Heart left ventricle (tissue), 16 donors: ENCODE measurements around the gene C17orf100. TPM values are rescaled to one million over a fixed set of nuclear protein-coding genes. Genes with fewer than 3 reads are reported as not detected.

Experiments
- ATAC-seq, 4 donors: fragments of 200-7000 bp; cut with Tn5 transposase; one replicate each; pipeline ENCODE4 v1.9.1; 2020 to 2022; ENCODE audit warnings: moderate library complexity in 4 of 4, mild to moderate bottlenecking in 3 of 4, moderate number of reproducible peaks in 1 of 4
- DNase-seq, 5 donors: peaks; one replicate each; pipeline ENCODE4 v3.0.0-alpha.2; 2020
- H3K27ac ChIP-seq, 12 donors: fragments of 200-600 bp; sonication (generic) in 4 of 12; one replicate each; pipeline versions ENCODE4 v1.5.0 to v1.8.0; 2016 to 2022; ENCODE audit warnings: mild to moderate bottlenecking in 2 of 12
- H3K27me3 ChIP-seq, 9 donors: fragments of 200-600 bp; sonication (generic) in 2 of 9; one replicate each; pipeline versions ENCODE4 v1.5.1 to v1.8.0; 2016 to 2022; ENCODE audit warnings: mild to moderate bottlenecking in 3 of 9
- H3K36me3 ChIP-seq, 9 donors: fragments of 200-600 bp; sonication (generic) in 2 of 9; one replicate each; pipeline versions ENCODE4 v1.5.0 to v1.8.0; 2018 to 2022; ENCODE audit warnings: mild to moderate bottlenecking in 2 of 9
- H3K4me1 ChIP-seq, 12 donors: fragments of 200-600 bp; sonication (generic) in 4 of 12; one replicate each; pipeline versions ENCODE4 v1.5.0 to v1.8.0; 2016 to 2022; ENCODE audit warnings: mild to moderate bottlenecking in 3 of 12
- H3K4me3 ChIP-seq, 12 donors: fragments of 200-600 bp; sonication (generic) in 4 of 12; one replicate each; pipeline versions ENCODE4 v1.5.0 to v1.8.0; 2017 to 2022; ENCODE audit warnings: mild to moderate bottlenecking in 9 of 12, moderate library complexity in 4 of 12
- H3K9me3 ChIP-seq, 12 donors: fragments of 200-600 bp; sonication (generic) in 4 of 12; one replicate each; pipeline versions ENCODE4 v1.5.0 to v1.8.0; 2016 to 2022; ENCODE audit warnings: mild to moderate bottlenecking in 1 of 12
- POLR2A ChIP-seq, 2 donors: fragments of 450-650 bp; IDR thresholded peaks; one replicate each; pipeline ENCODE4 v1.6.1; 2017; ENCODE audit warnings: antibody characterized with exemption in 2 of 2, mild to moderate bottlenecking in 2 of 2, moderate library complexity in 2 of 2
- WGBS, 4 donors: extraction: QIAGEN DNeasy Blood & Tissue Kit in 2 of 4; methylation state at CpG; one replicate each; pipeline versions ENCODE4 v1.1.5 to v1.1.7; 2013 to 2018; 5-methylcytosine and 5-hydroxymethylcytosine counted together
- intact Hi-C, 10 donors: fragments of 100-400 bp; cut with DNase I; formaldehyde crosslinking; loops; one replicate each; pipeline versions ENCODE4 v1.11.1 to v1.14.2; 2022
- polyA plus RNA-seq, 2 donors: library from polyadenylated mRNA; stranded (reverse); fragments of 200-250 nt; gene quantifications; one replicate each; pipeline ENCODE4 v1.2.3, GENCODE V29; 2013
- total RNA-seq, 9 donors: library from RNA; depleted of rRNA in 2 of 9; stranded (reverse); fragments of >200 nt in 2 of 9; fragmentation: NEBNext Ultra II Directional in 3 of 9; extraction: Animal tissue kit (Norgen Biotek cat#: 25700) in 3 of 9; gene quantifications; one replicate each; pipeline versions ENCODE4 v1.1.0 to v1.2.4, GENCODE V29; 2016 to 2023
- TF ChIP-seq, protein P1 (sequence below), 12 donors: fragments of 200-600 bp; sonication (generic) in 4 of 12; IDR thresholded peaks; one replicate each; pipeline versions ENCODE4 v1.5.0 to v1.8.0; 2018 to 2022; ENCODE audit warnings: antibody characterized with exemption in 12 of 12, mild to moderate bottlenecking in 5 of 12
- donor health status: ischemic (EF 13 %, LVEDD 7.1; RV severe dilation, severe dysfunction).
- donor health status: healthy with polysubstance abuse.
- donor health status: DM: no; HTN: yes; CAD: no.
- donor health status: DM: no; HTN: no; CAD: no.
- donor health status: ischemic (EF 25% LVEDD 6.9; RV normal size, moderate dysfunction).
- donor health status: ischemic (EF 25% LVEDD 5.7; RV mildly dilated, moderate dysfunction).
- donor health status: healthy.
- donor health status: DM: yes; HTN: yes; CAD: no.
- donor health status: ischemic (EF 35%, LVEDD 5.7; RV mildly dilated, moderate dysfunction).
- donor health status: nonischemic (EF 11% LVEDD 7.7; RV severe dilation, severe dysfunction).
- donor health status: DM: yes; HTN: yes; CAD: no.
- donor health status: PGD.
- donor health status: ischemic (EF 29% LVEDD 5.4; RV normal size, mild dysfunction).
- donor health status: nonischemic (EF 23%, LVEDD 6.1; RV moderate dilation, normal function).

The C17orf100 gene
- total and polyA plus RNA-seq, 11 donors, result 0.30 to 0.86 (median 0.59) TPM

DNA sequence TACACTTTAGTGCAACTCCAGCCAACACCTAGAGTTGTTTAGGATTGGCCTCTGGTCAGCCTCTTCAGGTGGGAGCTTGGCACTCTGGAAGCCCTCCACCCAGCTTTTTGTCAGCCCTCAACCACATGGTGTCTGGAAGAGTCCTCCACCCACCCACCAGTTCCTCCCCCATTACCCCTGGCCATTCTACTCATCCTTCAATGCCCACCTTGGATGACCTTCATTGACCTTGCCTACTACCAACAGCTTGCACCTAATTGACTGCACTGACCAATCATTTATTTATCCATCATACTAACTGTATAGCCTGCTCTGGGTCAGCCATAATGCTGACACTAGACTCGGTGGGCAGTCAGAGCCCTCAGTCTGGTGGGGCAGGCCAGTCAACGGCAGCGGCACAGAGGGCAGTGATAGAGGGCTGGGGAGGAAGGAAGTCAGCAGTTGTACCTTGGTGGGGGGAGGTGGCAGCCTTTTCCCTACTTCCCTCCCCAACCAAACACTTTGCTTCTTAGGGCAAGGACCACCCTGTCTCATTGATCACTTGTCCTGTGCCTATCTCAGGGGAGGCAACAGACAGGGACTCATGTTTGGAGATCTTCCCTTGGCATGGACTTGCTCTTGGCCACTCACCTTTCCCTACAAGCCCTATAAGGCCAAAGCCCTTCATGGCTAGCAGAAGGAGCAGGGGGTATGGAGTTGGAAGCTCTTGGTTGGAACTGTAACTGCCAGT is 32.3 kb downstream of the C17orf100 start:
- DNase-seq, result no peak
- H3K36me3 ChIP-seq, result no peaks in the 10 kb centered on the region
- TF ChIP-seq POLR2A (IDR thresholded peaks at IDR 0.05), result no peak
- TF ChIP-seq, protein P1, sequence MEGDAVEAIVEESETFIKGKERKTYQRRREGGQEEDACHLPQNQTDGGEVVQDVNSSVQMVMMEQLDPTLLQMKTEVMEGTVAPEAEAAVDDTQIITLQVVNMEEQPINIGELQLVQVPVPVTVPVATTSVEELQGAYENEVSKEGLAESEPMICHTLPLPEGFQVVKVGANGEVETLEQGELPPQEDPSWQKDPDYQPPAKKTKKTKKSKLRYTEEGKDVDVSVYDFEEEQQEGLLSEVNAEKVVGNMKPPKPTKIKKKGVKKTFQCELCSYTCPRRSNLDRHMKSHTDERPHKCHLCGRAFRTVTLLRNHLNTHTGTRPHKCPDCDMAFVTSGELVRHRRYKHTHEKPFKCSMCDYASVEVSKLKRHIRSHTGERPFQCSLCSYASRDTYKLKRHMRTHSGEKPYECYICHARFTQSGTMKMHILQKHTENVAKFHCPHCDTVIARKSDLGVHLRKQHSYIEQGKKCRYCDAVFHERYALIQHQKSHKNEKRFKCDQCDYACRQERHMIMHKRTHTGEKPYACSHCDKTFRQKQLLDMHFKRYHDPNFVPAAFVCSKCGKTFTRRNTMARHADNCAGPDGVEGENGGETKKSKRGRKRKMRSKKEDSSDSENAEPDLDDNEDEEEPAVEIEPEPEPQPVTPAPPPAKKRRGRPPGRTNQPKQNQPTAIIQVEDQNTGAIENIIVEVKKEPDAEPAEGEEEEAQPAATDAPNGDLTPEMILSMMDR (IDR thresholded peaks at IDR 0.05), result no peak
- WGBS, 4 donors, result 76 to 87% (median 83%) methylated on average over 3 of the region's 3 CpGs
- no peak overlapping the region for H3K4me3 ChIP-seq
- H3K4me1 ChIP-seq, result no peaks in the 10 kb centered on the region
- intact Hi-C loops, result no loop called here
- no peak overlapping the region for H3K27ac ChIP-seq
- no peaks in the 10 kb centered on the region for H3K9me3 ChIP-seq
- no peak for ATAC-seq
- peaks cover 0 to 15% (median 5%) of the 10 kb centered on the region in 9 donors for H3K27me3 ChIP-seq

DNA sequence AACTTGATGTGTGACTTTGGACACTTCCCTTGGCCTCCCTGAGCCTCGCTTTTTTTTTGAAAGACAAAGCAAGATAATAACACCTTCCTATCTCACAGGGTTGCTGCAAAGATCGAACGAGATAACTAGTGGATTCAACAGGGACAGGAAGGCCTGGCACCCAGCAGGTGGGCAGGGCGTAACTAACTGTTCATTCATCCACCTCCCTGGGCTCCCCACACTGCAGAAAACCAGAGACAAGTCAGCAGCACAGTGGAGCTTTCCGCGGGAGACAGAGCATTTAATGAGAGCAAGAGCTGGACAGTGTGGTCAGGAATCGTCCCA is 32.9 kb downstream of the C17orf100 start:
- H3K4me3 ChIP-seq, result no peak overlapping the region

GRCh38 chr17:6684881-6685767 is 33.6 kb downstream of the C17orf100 start:
- intact Hi-C loops, result no loop called here
- Histone ChIP-seq H3K36me3 (no peaks in the 10 kb centered on the region), H3K4me1 (no peaks in the 10 kb centered on the region), H3K27me3 (peaks cover 0 to 13% (median 0%) of the 10 kb centered on the region in 9 donors), H3K4me3 (no peak overlapping the region), H3K9me3 (no peaks in the 10 kb centered on the region), H3K27ac (no peak overlapping the region)
- ATAC-seq (no peak), DNase-seq (no peak)
- TF ChIP-seq, protein P1 (IDR thresholded peaks at IDR 0.05), result no peak
- no peak for TF ChIP-seq POLR2A (IDR thresholded peaks at IDR 0.05)
- WGBS, 4 donors, result 71 to 78% (median 75%) methylated on average over 12 to 14 of the region's 14 CpGs

More for the DNA sequence above, 32.9 kb downstream of the C17orf100 start:
- TF ChIP-seq POLR2A (IDR thresholded peaks at IDR 0.05), result no peak
- TF ChIP-seq, protein P1 (IDR thresholded peaks at IDR 0.05), result no peak
- no peaks in the 10 kb centered on the region for H3K36me3 ChIP-seq
- no peaks in the 10 kb centered on the region for H3K9me3 ChIP-seq
- WGBS, 4 donors, result 40 to 57% (median 49%) methylated on average over 7 of the region's 7 CpGs
- H3K4me1 ChIP-seq, result no peaks in the 10 kb centered on the region
- DNase-seq, result no peak
- intact Hi-C loops, result no loop called here
- H3K27me3 ChIP-seq, result peaks cover 0 to 13% (median under 1%) of the 10 kb centered on the region in 9 donors
- H3K27ac ChIP-seq, result no peak overlapping the region
- no peak for ATAC-seq

GRCh38 chr17:6686026-6686425 is 34.5 kb downstream of the C17orf100 start:
- no peak for TF ChIP-seq POLR2A (IDR thresholded peaks at IDR 0.05)
- TF ChIP-seq, protein P1 (IDR thresholded peaks at IDR 0.05), result no peak
- Histone ChIP-seq H3K4me3 (no peak overlapping the region), H3K4me1 (no peaks in the 10 kb centered on the region), H3K36me3 (no peaks in the 10 kb centered on the region), H3K27me3 (peaks cover 0 to 13% (median 0%) of the 10 kb centered on the region in 9 donors), H3K9me3 (no peaks in the 10 kb centered on the region), H3K27ac (no peak overlapping the region)
- no peak for DNase-seq
- no peak for ATAC-seq
- 84 to 88% (median 85%) methylated on average over 4 of the region's 4 CpGs for WGBS, 4 donors
- intact Hi-C loops, result no loop called here
